PC-3 (cell line): ENCODE results near the gene OR6T1. TPM values are rescaled to one million over a fixed set of nuclear protein-coding genes. Genes with fewer than 3 reads are reported as not detected.

Experiments used
- ATAC-seq: fragments of 200-7000 bp; cut with Tn5 transposase; 2 replicates; pipeline ENCODE4 v1.9.1; 2020; ENCODE audit warnings: mild to moderate bottlenecking, moderate library complexity
- BruUV-seq: library from RNA; stranded (reverse); fragments of 400-500 nt; replicated peaks from 2 replicates; lab custom pipeline; 2021; lab: Mats Ljungman, UMichigan
- CTCF ChIA-PET: fragments of 300-600 bp; sonication (Branson Sonifier 250); formaldehyde crosslinking; loops from one replicate; lab custom pipeline; 2022; ENCODE audit warnings: antibody characterized with exemption; lab: Charles Lee
- POLR2A ChIA-PET: fragments of 300-600 bp; sonication (Branson Sonifier 250); formaldehyde crosslinking; loops from one replicate; lab custom pipeline; 2022; ENCODE audit warnings: antibody characterized with exemption; ENCODE audit not compliant: unreplicated experiment; lab: Charles Lee
- DNase-seq: peaks from one replicate; pipeline ENCODE4 v3.0.0-alpha.2; 2015
- H2AFZ ChIP-seq: fragments of 300-600 bp; sonication (generic); 2 replicates; pipeline ENCODE4 v1.6.0; 2016; ENCODE audit warnings: antibody characterized with exemption, low read length
- H3F3A ChIP-seq: fragments of 300-600 bp; sonication (generic); one replicate; pipeline ENCODE4 v1.6.0; 2017; ENCODE audit warnings: antibody characterized with exemption, low read length, control low read depth, mild to moderate bottlenecking; ENCODE audit not compliant: unreplicated experiment
- H3K27ac ChIP-seq: fragments of 300-600 bp; sonication (generic); 2 replicates; pipeline ENCODE4 v1.5.1; 2016; ENCODE audit warnings: mild to moderate bottlenecking, low read length
- H3K27me3 ChIP-seq: fragments of 300-600 bp; sonication (generic); 2 replicates; pipeline ENCODE4 v1.6.1; 2016; ENCODE audit warnings: low read length, mixed read lengths
- H3K36me3 ChIP-seq: fragments of 300-600 bp; sonication (generic); 2 replicates; pipeline ENCODE4 v1.6.1; 2016; ENCODE audit warnings: low read depth, mixed run types, low read length, mixed read lengths
- H3K4me1 ChIP-seq: fragments of 300-600 bp; sonication (generic); 2 replicates; pipeline ENCODE4 v1.5.1; 2016; ENCODE audit warnings: low read length; ENCODE audit not compliant: insufficient read depth
- H3K4me2 ChIP-seq: fragments of 300-600 bp; sonication (generic); 2 replicates; pipeline ENCODE4 v1.6.0; 2016; ENCODE audit warnings: low read length
- H3K4me3 ChIP-seq: fragments of 300-600 bp; sonication (generic); 2 replicates; pipeline ENCODE4 v1.5.1; 2016; ENCODE audit warnings: mild to moderate bottlenecking, low read length, mixed read lengths
- H3K79me2 ChIP-seq: fragments of 300-600 bp; sonication (generic); 2 replicates; pipeline ENCODE4 v1.6.1; 2017; ENCODE audit warnings: low read length, mixed read lengths
- H3K9ac ChIP-seq: fragments of 300-600 bp; sonication (generic); 2 replicates; pipeline ENCODE4 v1.6.0; 2016; ENCODE audit warnings: mild to moderate bottlenecking, low read length
- H3K9me2 ChIP-seq: fragments of 300-600 bp; sonication (generic); replicated peaks from 2 replicates; pipeline ENCODE4 v1.6.1; 2016; ENCODE audit warnings: mixed run types, low read length, mixed read lengths
- H3K9me3 ChIP-seq: fragments of 300-600 bp; sonication (generic); 2 replicates; pipeline ENCODE4 v1.6.1; 2016; ENCODE audit warnings: low read length, mixed read lengths
- H4K20me1 ChIP-seq: fragments of 300-600 bp; sonication (generic); 2 replicates; pipeline ENCODE4 v1.6.1; 2016; ENCODE audit warnings: low read length, mixed read lengths
- CTCF ChIP-seq: fragments of 300-600 bp; sonication (generic); conservative IDR thresholded peaks from 2 replicates; pipeline ENCODE4 v1.5.1; 2017; ENCODE audit warnings: antibody characterized with exemption, low read depth, mild to moderate bottlenecking, low read length
- EZH2 ChIP-seq: fragments of 300-600 bp; sonication (generic); IDR thresholded peaks from one replicate; pipeline ENCODE4 v1.6.1; 2017; ENCODE audit warnings: antibody characterized with exemption, mild to moderate bottlenecking, low read length; ENCODE audit not compliant: unreplicated experiment
- EZH2phosphoT487 ChIP-seq: fragments of 300-600 bp; sonication (generic); IDR thresholded peaks from 2 replicates; pipeline ENCODE4 v1.6.1; 2018; ENCODE audit warnings: mild to moderate bottlenecking, antibody characterized with exemption, low read length, borderline replicate concordance
- intact Hi-C: fragments of 100-400 bp; cut with micrococcal nuclease; formaldehyde crosslinking; loops from 2 replicates; pipeline ENCODE4 v1.9.0; 2023
- total RNA-seq: library from RNA; depleted of rRNA; stranded (reverse); fragments of >200 nt; gene quantifications from 2 replicates; pipeline ENCODE4 v1.2.3, GENCODE V29; 2014

OR6T1 gene
- total RNA-seq, 1 experiment from 2014 or later: not detected

- ChIA-PET POLR2A (no interaction called here), CTCF (no interaction called here)
- H3K9me2 ChIP-seq: no peaks in the 10 kb centered on the region
- H3F3A ChIP-seq: peaks cover 6% of the 10 kb centered on the region
- no peak overlapping the region for H3K9ac ChIP-seq
- H3K9me3 ChIP-seq: no peaks in the 10 kb centered on the region
- peaks cover 15% of the 10 kb centered on the region for H3K4me1 ChIP-seq
- DNase-seq (no peak), ATAC-seq (no peak)
- no peaks in the 10 kb centered on the region for H4K20me1 ChIP-seq
- intact Hi-C loops: no loop called here
- no peak overlapping the region for H3K27ac ChIP-seq
- H3K4me3 ChIP-seq: no peak overlapping the region
- no peaks in the 10 kb centered on the region for H3K36me3 ChIP-seq
- H3K27me3 ChIP-seq: no peaks in the 10 kb centered on the region; the same call in 1 of the 2 replicates
- TF ChIP-seq EZH2: no peak
- no peak for TF ChIP-seq EZH2phosphoT487
- no peak for TF ChIP-seq CTCF
- no TSS peak for BruUV-seq
- H3K4me2 ChIP-seq: no peak overlapping the region
- H3K79me2 ChIP-seq: no peaks in the 10 kb centered on the region
- no peak overlapping the region for H2AFZ ChIP-seq
Measured at GRCh38 chr11:123976770-123977560, 33.3 kb upstream of the OR6T1 start.

- ChIA-PET POLR2A (no interaction called here), CTCF (no interaction called here)
- no peak for TF ChIP-seq CTCF
- no peak for TF ChIP-seq EZH2phosphoT487
- TF ChIP-seq EZH2: no peak
- BruUV-seq: no TSS peak
- no peaks in the 10 kb centered on the region for H3K9me3 ChIP-seq
- H3K36me3 ChIP-seq: no peaks in the 10 kb centered on the region
- no peaks in the 10 kb centered on the region for H4K20me1 ChIP-seq
- no peak overlapping the region for H2AFZ ChIP-seq
- H3F3A ChIP-seq: peaks cover 6% of the 10 kb centered on the region
- no peak overlapping the region for H3K4me2 ChIP-seq
- H3K27ac ChIP-seq: no peak overlapping the region
- ATAC-seq: peak; percentile 93
- 0 out of 2 replicates have a peak, but pooled peaks cover 3% of the 10 kb centered on the region for H3K27me3 ChIP-seq
- no peaks in the 10 kb centered on the region for H3K9me2 ChIP-seq
- DNase-seq: peak; percentile 86
- intact Hi-C loops: no loop called here
- peaks cover 15% of the 10 kb centered on the region for H3K4me1 ChIP-seq
- no peak overlapping the region for H3K9ac ChIP-seq
- no peaks in the 10 kb centered on the region for H3K79me2 ChIP-seq
- H3K4me3 ChIP-seq: no peak overlapping the region
Measured at GRCh38 chr11:123973816-123974215, 30.2 kb upstream of the OR6T1 start.

- no peak overlapping the region for H2AFZ ChIP-seq
- H3K9me2 ChIP-seq: no peaks in the 10 kb centered on the region
- ChIA-PET CTCF (no interaction called here), POLR2A (no interaction called here)
- TF ChIP-seq CTCF: no peak
- TF ChIP-seq EZH2: no peak
- TF ChIP-seq EZH2phosphoT487: no peak
- no TSS peak for BruUV-seq
- no peak overlapping the region for H3K4me2 ChIP-seq
- intact Hi-C loops: no loop called here
- H3K36me3 ChIP-seq: no peaks in the 10 kb centered on the region
- H3K79me2 ChIP-seq: no peaks in the 10 kb centered on the region
- DNase-seq (no peak), ATAC-seq (no peak)
- no peaks in the 10 kb centered on the region for H3K9me3 ChIP-seq
- peaks cover 5% of the 10 kb centered on the region for H3K27me3 ChIP-seq
- no peak overlapping the region for H3K4me3 ChIP-seq
- H3K27ac ChIP-seq: no peak overlapping the region
- no peaks in the 10 kb centered on the region for H3K4me1 ChIP-seq
- no peaks in the 10 kb centered on the region for H4K20me1 ChIP-seq
- no peak overlapping the region for H3K9ac ChIP-seq
- H3F3A ChIP-seq: no peaks in the 10 kb centered on the region
Measured at GRCh38 chr11:123956752-123957151, 13.1 kb upstream of the OR6T1 start.
